Measurements from ENCODE around the gene VTI1A. TPM values are rescaled to one million over a fixed set of nuclear protein-coding genes. Genes with fewer than 3 reads are reported as not detected.

VTI1A gene
- total and polyA plus RNA-seq, 2 of the 8 experiments (the other 6 are each of a cell fraction or from before 2014, with no cell fraction given): 6.0 to 20.0 TPM

GRCh38 chr10:112532189-112532588 lies 85.2 kb downstream of the VTI1A start:
- Histone ChIP-seq H4K20me1 (replicated peaks in 1 of 2; ENCODE audit: control insufficient read depth in 1 of 2, insufficient read depth in 2 of 2, low read length in 2 of 2) (peaks cover 0 to 2% of the 10 kb centered on the region in 2 experiments), H2BK20ac (ENCODE audit: low read length) (no peak overlapping the region), H4K5ac (ENCODE audit: insufficient read length, low read depth, low read length) (no peak overlapping the region), H3K23ac (ENCODE audit: insufficient read length) (no peak overlapping the region), H3K27ac (ENCODE audit: low read depth, low read length) (no peak overlapping the region), H3K56ac (replicated peaks; ENCODE audit: insufficient read length, low read depth, low read length) (no peak overlapping the region), H3K79me1 (ENCODE audit: low read depth, low read length) (no peaks in the 10 kb centered on the region), H4K8ac (ENCODE audit: extremely low read depth, insufficient read depth, low read length) (no peak overlapping the region), H3K27me3 (replicated peaks in 1 of 4; ENCODE audit: control insufficient read depth in 3 of 4, extremely low read depth in 1 of 4, insufficient read depth in 3 of 4, low read length in 3 of 4) (no peaks in the 10 kb centered on the region), H3K4ac (replicated peaks; ENCODE audit: insufficient read length, low read depth, low read length) (no peak overlapping the region), H3K4me1 (replicated peaks in 1 of 4; ENCODE audit: control insufficient read depth in 3 of 4, insufficient read depth in 4 of 4, low read length in 3 of 4) (no peaks in the 10 kb centered on the region; a peak in 1 of 7 replicates), H3K18ac (ENCODE audit: extremely low read depth, low read length) (no peak overlapping the region), H3K14ac (ENCODE audit: insufficient read length) (no peak overlapping the region), H2BK5ac (ENCODE audit: low read depth, low read length) (no peak overlapping the region), H2BK120ac (replicated peaks; ENCODE audit: low read depth, low read length) (no peak overlapping the region), H3K4me3 (ENCODE audit: extremely low read depth in 1 of 4, insufficient read depth in 2 of 4, low read depth in 3 of 4, low read length in 4 of 4) (no peak overlapping the region), H3K9ac (replicated peaks in 1 of 4; ENCODE audit: extremely low read depth in 1 of 4, low read depth in 3 of 4, low read length in 3 of 4) (no peak overlapping the region), H3K4me2 (ENCODE audit: insufficient read depth in 1 of 2, low read depth in 2 of 2, low read length in 2 of 2) (no peak overlapping the region), H2BK15ac (ENCODE audit: low read length) (no peak overlapping the region), H3K23me2 (ENCODE audit: low read depth, low read length) (no peaks in the 10 kb centered on the region), H2BK12ac (ENCODE audit: low read depth, low read length) (no peak overlapping the region), H3K9me3 (ENCODE audit: insufficient read depth in 2 of 2, low read depth in 1 of 2, low read length in 1 of 2) (no peaks in the 10 kb centered on the region), H2AFZ (ENCODE audit: low read length) (no peak overlapping the region), H2AK5ac (ENCODE audit: low read depth, low read length) (no peak overlapping the region), H3K79me2 (ENCODE audit: control insufficient read depth in 1 of 2, insufficient read depth in 2 of 2, low read length in 2 of 2) (no peaks in the 10 kb centered on the region), H4K91ac (replicated peaks; ENCODE audit: insufficient read length, low read length) (no peak overlapping the region), H3K36me3 (ENCODE audit: control insufficient read depth in 2 of 4, insufficient read depth in 4 of 4, low read length in 3 of 4) (no peaks in the 10 kb centered on the region)
- DNase-seq (ENCODE audit: low read depth in 1 of 2, low spot score in 2 of 2) (no peak), FAIRE-seq (peak; percentile 39)
- CTCF ChIA-PET (ENCODE audit: partially characterized antibody): interaction anchor here (1.3 kb wide), 1 partner anchor 10 kb away, joined by 5 read pairs; no protein-coding TSS in a partner anchor
- 81% methylated on average over 6 of the region's 6 CpGs; no CpG with 5 or more reads in 1 of the 2 experiments for WGBS, 2 experiments (ENCODE audit: extremely low coverage in 1 of 2, insufficient coverage in 1 of 2, insufficient read length in 1 of 2, insufficient replicate concordance in 2 of 2, low coverage in 1 of 2, low lambda C conversion rate in 2 of 2, missing lambda C conversion rate in 1 of 2)
- POLR2A ChIA-PET (ENCODE audit: partially characterized antibody): no interaction called here
- peak; percentile 54; the same call in 1 of the 2 replicates for TF ChIP-seq MAFK (IDR thresholded peaks at IDR 0.05; ENCODE audit: low read depth, low read length)
- TF ChIP-seq KDM5A (IDR thresholded peaks at IDR 0.05; ENCODE audit: low read length): no peak
